Measurements from ENCODE around the gene NUCKS1. TPM values are rescaled to one million over a fixed set of nuclear protein-coding genes. Genes with fewer than 3 reads are reported as not detected.

Gene NUCKS1
- total RNA-seq, 1 experiment from 2014 or later = 427 TPM

DNA sequence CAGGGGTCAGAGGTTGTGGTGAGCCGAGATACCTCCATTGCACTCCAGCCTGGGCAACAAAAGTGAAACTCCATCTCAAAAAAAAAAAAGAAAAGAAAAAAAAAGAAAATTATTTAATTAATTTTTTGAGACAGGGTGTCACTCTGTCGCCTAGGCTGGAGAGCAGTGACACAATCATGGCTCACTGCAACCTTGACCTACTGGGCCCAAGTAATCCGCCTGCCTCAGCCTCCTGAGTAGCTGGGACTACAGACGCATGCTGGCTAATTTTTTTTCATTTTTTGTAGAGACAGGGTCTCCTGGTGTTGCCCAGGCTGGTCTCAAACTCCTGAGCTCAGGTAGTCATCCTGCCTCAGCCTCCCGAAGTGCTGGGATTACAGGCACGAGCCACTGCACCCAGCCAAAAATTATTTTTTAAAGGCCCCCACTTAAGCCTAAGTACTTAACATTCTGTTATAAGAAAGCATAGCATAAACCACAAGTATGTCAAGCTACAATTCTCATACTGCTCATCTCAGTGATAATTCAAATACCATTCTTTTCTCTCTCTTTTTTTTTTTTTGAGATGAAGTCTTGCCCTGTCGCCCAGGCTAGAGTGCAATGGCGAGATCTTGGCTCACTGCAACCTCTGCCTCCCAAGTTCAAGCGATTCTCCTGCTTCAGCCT lies 19.9 kb downstream of the NUCKS1 start:
- no peak overlapping the region for H2BK120ac ChIP-seq (ENCODE audit: low read depth, low read length, poor library complexity, severe bottlenecking)
- H2BK15ac ChIP-seq (ENCODE audit: low read depth, low read length) = no peak overlapping the region
- no peak for DNase-seq
- no peak overlapping the region for H2BK20ac ChIP-seq (ENCODE audit: low read depth, low read length, poor library complexity, severe bottlenecking)
- no peaks in the 10 kb centered on the region; the same call in 1 of the 2 replicates for H3K4me1 ChIP-seq (ENCODE audit: insufficient read depth, low read length)
- Mint-ChIP-seq H3K9me3 (no peaks in the 10 kb centered on the region), H3K4me3 (no peak overlapping the region; a peak in 1 of 5 replicates), H3K27ac (peak overlapping the region in 2 of 3 experiments; percentile 26 to 59; a peak in 4 of 7 replicates), H3K27me3 (ENCODE audit: low read depth) (no peaks in the 10 kb centered on the region), H3K36me3 (ENCODE audit: insufficient read depth in 1 of 3, low read depth in 3 of 3) (peaks cover 26 to 61% (median 59%) of the 10 kb centered on the region in 3 experiments; a peak in 6 of 7 replicates), H3K4me1 (peaks cover 0 to 2% of the 10 kb centered on the region in 2 experiments; a peak in 2 of 4 replicates)
- H3K23me2 ChIP-seq (ENCODE audit: insufficient read length, low read depth, low read length, poor library complexity, severe bottlenecking) = no peaks in the 10 kb centered on the region
- no peak overlapping the region for H3K9ac ChIP-seq (ENCODE audit: extremely low read depth, insufficient read length, low read length)
- WGBS (ENCODE audit: extremely low coverage, insufficient read length, low lambda C conversion rate) = no CpG with 5 or more reads among the region's 9 CpGs
- TF ChIP-seq, protein P1, sequence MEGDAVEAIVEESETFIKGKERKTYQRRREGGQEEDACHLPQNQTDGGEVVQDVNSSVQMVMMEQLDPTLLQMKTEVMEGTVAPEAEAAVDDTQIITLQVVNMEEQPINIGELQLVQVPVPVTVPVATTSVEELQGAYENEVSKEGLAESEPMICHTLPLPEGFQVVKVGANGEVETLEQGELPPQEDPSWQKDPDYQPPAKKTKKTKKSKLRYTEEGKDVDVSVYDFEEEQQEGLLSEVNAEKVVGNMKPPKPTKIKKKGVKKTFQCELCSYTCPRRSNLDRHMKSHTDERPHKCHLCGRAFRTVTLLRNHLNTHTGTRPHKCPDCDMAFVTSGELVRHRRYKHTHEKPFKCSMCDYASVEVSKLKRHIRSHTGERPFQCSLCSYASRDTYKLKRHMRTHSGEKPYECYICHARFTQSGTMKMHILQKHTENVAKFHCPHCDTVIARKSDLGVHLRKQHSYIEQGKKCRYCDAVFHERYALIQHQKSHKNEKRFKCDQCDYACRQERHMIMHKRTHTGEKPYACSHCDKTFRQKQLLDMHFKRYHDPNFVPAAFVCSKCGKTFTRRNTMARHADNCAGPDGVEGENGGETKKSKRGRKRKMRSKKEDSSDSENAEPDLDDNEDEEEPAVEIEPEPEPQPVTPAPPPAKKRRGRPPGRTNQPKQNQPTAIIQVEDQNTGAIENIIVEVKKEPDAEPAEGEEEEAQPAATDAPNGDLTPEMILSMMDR (conservative IDR thresholded peaks at IDR 0.05) = no peak
- no peak overlapping the region for H3K56ac ChIP-seq (ENCODE audit: insufficient read length, low read depth, low read length)
- H3K18ac ChIP-seq (ENCODE audit: insufficient read length, low read depth, low read length) = no peak overlapping the region
- H3K23ac ChIP-seq (ENCODE audit: insufficient read length, low read depth, low read length) = no peak overlapping the region
- H2BK5ac ChIP-seq (ENCODE audit: insufficient read length, low read length) = no peak overlapping the region
- H4K5ac ChIP-seq (ENCODE audit: insufficient read length, low read depth, low read length) = no peak overlapping the region
- no peak overlapping the region for H3K4me2 ChIP-seq (ENCODE audit: insufficient read depth, insufficient read length, low read length)
- no peak overlapping the region for H2AFZ ChIP-seq (ENCODE audit: low read length)
- H3K79me2 ChIP-seq (ENCODE audit: insufficient read depth, low read length) = peaks cover 10% of the 10 kb centered on the region; the same call in 1 of the 2 replicates
- no peak overlapping the region for H2AK5ac ChIP-seq (ENCODE audit: insufficient read length, low read length)
- no peak overlapping the region for H3K14ac ChIP-seq (ENCODE audit: insufficient read depth, low read length)
- peaks cover 2% of the 10 kb centered on the region for H3K79me1 ChIP-seq (ENCODE audit: insufficient read depth, low read depth, low read length, poor library complexity, severe bottlenecking)
- no peak overlapping the region for H4K91ac ChIP-seq (ENCODE audit: insufficient read length, low read depth, low read length)
- no peaks in the 10 kb centered on the region for H4K20me1 ChIP-seq (ENCODE audit: control insufficient read depth, insufficient read depth, insufficient read length)
- no peaks in the 10 kb centered on the region for H3K9me3 ChIP-seq (ENCODE audit: control insufficient read depth, low read depth, low read length)
- no peak overlapping the region for H3K27ac ChIP-seq (ENCODE audit: insufficient read length, low read depth, low read length)
- H3K4ac ChIP-seq (ENCODE audit: low read depth, low read length) = no peak overlapping the region
- no peaks in the 10 kb centered on the region for H3K27me3 ChIP-seq (ENCODE audit: insufficient read depth, low read length)
- no peak overlapping the region for H2BK12ac ChIP-seq (ENCODE audit: insufficient read length, low read depth, low read length)
- no peak overlapping the region for H3T11ph ChIP-seq (ENCODE audit: low read length)
- no peak overlapping the region for H4K8ac ChIP-seq (replicated peaks; ENCODE audit: insufficient read length, low read depth, low read length)

Data from H9 (cell line).